H9 (cell line): ENCODE measurements around the gene NAPA. TPM values are rescaled to one million over a fixed set of nuclear protein-coding genes. Genes with fewer than 3 reads are reported as not detected.

Source experiments
- DNase-seq: peaks from one replicate; pipeline ENCODE4 v3.0.0-alpha.2; 2017
- H2AFZ ChIP-seq: one replicate; pipeline ENCODE4 v1.6.1; 2013; ENCODE audit warnings: mild to moderate bottlenecking, low read length, control low read depth, moderate library complexity
- H2AK5ac ChIP-seq: 2 replicates; pipeline ENCODE4 v1.6.1; 2013; ENCODE audit warnings: low read length, control low read depth, mixed read lengths; ENCODE audit not compliant: insufficient read length
- H2BK120ac ChIP-seq: one replicate; pipeline ENCODE4 v1.6.1; 2013; ENCODE audit warnings: low read depth, mild to moderate bottlenecking, low read length, control low read depth, inconsistent platforms; ENCODE audit not compliant: poor library complexity, severe bottlenecking
- H2BK12ac ChIP-seq: 2 replicates; pipeline ENCODE4 v1.6.1; 2013; ENCODE audit warnings: low read length, control low read depth, mixed read lengths, low read depth; ENCODE audit not compliant: insufficient read length
- H2BK15ac ChIP-seq: 2 replicates; pipeline ENCODE4 v1.6.1; 2013; ENCODE audit warnings: low read depth, low read length, control low read depth
- H2BK20ac ChIP-seq: one replicate; pipeline ENCODE4 v1.6.1; 2013; ENCODE audit warnings: low read depth, mild to moderate bottlenecking, low read length, control low read depth, inconsistent platforms; ENCODE audit not compliant: poor library complexity, severe bottlenecking
- H2BK5ac ChIP-seq: 2 replicates; pipeline ENCODE4 v1.6.1; 2013; ENCODE audit warnings: low read length, control low read depth, mixed read lengths; ENCODE audit not compliant: insufficient read length
- H3K14ac ChIP-seq: 2 replicates; pipeline ENCODE4 v1.6.1; 2013; ENCODE audit warnings: low read length, control low read depth; ENCODE audit not compliant: insufficient read depth
- H3K18ac ChIP-seq: 2 replicates; pipeline ENCODE4 v1.6.1; 2013; ENCODE audit warnings: low read depth, mild to moderate bottlenecking, mixed read lengths, low read length, control low read depth; ENCODE audit not compliant: insufficient read length
- H3K23ac ChIP-seq: 2 replicates; pipeline ENCODE4 v1.6.1; 2013; ENCODE audit warnings: low read length, control low read depth, mixed read lengths, low read depth; ENCODE audit not compliant: insufficient read length
- H3K23me2 ChIP-seq: 2 replicates; pipeline ENCODE4 v1.6.1; 2013; ENCODE audit warnings: low read depth, mild to moderate bottlenecking, mixed read lengths, low read length, control low read depth; ENCODE audit not compliant: insufficient read length, poor library complexity, severe bottlenecking
- H3K27ac ChIP-seq: 2 replicates; pipeline ENCODE4 v1.5.1; 2013; ENCODE audit warnings: low read length, control low read depth, mixed read lengths, low read depth; ENCODE audit not compliant: insufficient read length
- H3K27me3 ChIP-seq: 2 replicates; pipeline ENCODE4 v1.6.1; 2013; ENCODE audit warnings: low read length, control low read depth, inconsistent platforms; ENCODE audit not compliant: insufficient read depth
- H3K4ac ChIP-seq: 2 replicates; pipeline ENCODE4 v1.6.1; 2013; ENCODE audit warnings: low read depth, mild to moderate bottlenecking, control low read depth, inconsistent platforms, low read length, moderate library complexity
- H3K4me1 ChIP-seq: 2 replicates; pipeline ENCODE4 v1.6.1; 2013; ENCODE audit warnings: low read length, control low read depth, inconsistent platforms; ENCODE audit not compliant: insufficient read depth
- H3K4me2 ChIP-seq: 2 replicates; pipeline ENCODE4 v1.6.1; 2013; ENCODE audit warnings: low read length, control low read depth, mixed read lengths; ENCODE audit not compliant: insufficient read length, insufficient read depth
- H3K56ac ChIP-seq: 2 replicates; pipeline ENCODE4 v1.6.1; 2013; ENCODE audit warnings: low read depth, mild to moderate bottlenecking, mixed read lengths, low read length, control low read depth; ENCODE audit not compliant: insufficient read length
- H3K79me1 ChIP-seq: 2 replicates; pipeline ENCODE4 v1.6.1; 2013; ENCODE audit warnings: low read depth, mild to moderate bottlenecking, moderate library complexity, low read length, control low read depth, inconsistent platforms; ENCODE audit not compliant: insufficient read depth, poor library complexity, severe bottlenecking
- H3K79me2 ChIP-seq: 2 replicates; pipeline ENCODE4 v1.6.1; 2013; ENCODE audit warnings: low read length, control low read depth, inconsistent platforms; ENCODE audit not compliant: insufficient read depth
- H3K9ac ChIP-seq: 2 replicates; pipeline ENCODE4 v1.6.1; 2013; ENCODE audit warnings: low read length, control low read depth, mixed read lengths; ENCODE audit not compliant: insufficient read length; ENCODE audit errors: extremely low read depth
- H3K9me3 ChIP-seq: one replicate; pipeline ENCODE4 v1.6.1; 2013; ENCODE audit warnings: low read depth, low read length, inconsistent platforms; ENCODE audit not compliant: control insufficient read depth
- H3T11ph ChIP-seq: one replicate; pipeline ENCODE4 v1.6.1; 2013; ENCODE audit warnings: mild to moderate bottlenecking, low read length, control low read depth, inconsistent platforms
- H4K20me1 ChIP-seq: one replicate; pipeline ENCODE4 v1.6.1; 2013; ENCODE audit not compliant: control insufficient read depth, insufficient read length, insufficient read depth
- H4K5ac ChIP-seq: 2 replicates; pipeline ENCODE4 v1.6.1; 2013; ENCODE audit warnings: low read depth, mild to moderate bottlenecking, mixed read lengths, low read length, control low read depth; ENCODE audit not compliant: insufficient read length
- H4K8ac ChIP-seq: replicated peaks from 2 replicates; pipeline ENCODE4 v1.6.1; 2013; ENCODE audit warnings: low read length, control low read depth, mixed read lengths, low read depth; ENCODE audit not compliant: insufficient read length
- H4K91ac ChIP-seq: 2 replicates; pipeline ENCODE4 v1.6.1; 2013; ENCODE audit warnings: low read depth, mild to moderate bottlenecking, moderate library complexity, mixed read lengths, low read length, control low read depth; ENCODE audit not compliant: insufficient read length
- H3K27ac Mint-ChIP-seq, 3 experiments: 2 replicates in 2 of 3; 3 replicates in 1 of 3; pipeline ENCODE4 v1.8.0; 2020 to 2021; ENCODE audit warnings: mixed read lengths in 3 of 3, mild to moderate bottlenecking in 1 of 3, moderate library complexity in 1 of 3
- H3K27me3 Mint-ChIP-seq: 2 replicates; pipeline ENCODE4 v1.8.0; 2021; ENCODE audit warnings: low read depth, mild to moderate bottlenecking, moderate library complexity, mixed read lengths
- H3K36me3 Mint-ChIP-seq, 3 experiments: 2 replicates in 2 of 3; 3 replicates in 1 of 3; pipeline ENCODE4 v1.8.0; 2020 to 2021; ENCODE audit warnings: low read depth in 3 of 3, mixed read lengths in 3 of 3; ENCODE audit not compliant: insufficient read depth in 1 of 3
- H3K4me1 Mint-ChIP-seq, 2 experiments: 2 replicates each; pipeline ENCODE4 v1.8.0; 2020; ENCODE audit warnings: mixed read lengths in 2 of 2
- H3K4me3 Mint-ChIP-seq, 2 experiments: 2 replicates in 1 of 2; 3 replicates in 1 of 2; pipeline ENCODE4 v1.8.0; 2020 to 2021; ENCODE audit warnings: mild to moderate bottlenecking in 2 of 2, mixed read lengths in 2 of 2, moderate library complexity in 1 of 2
- H3K9me3 Mint-ChIP-seq, 2 experiments: 2 replicates in 1 of 2; 3 replicates in 1 of 2; pipeline ENCODE4 v1.8.0; 2020; ENCODE audit warnings: mild to moderate bottlenecking in 2 of 2, mixed read lengths in 2 of 2, moderate library complexity in 1 of 2
- WGBS: extraction: QIAGEN DNeasy Blood & Tissue Kit; methylation state at CpG from one replicate; pipeline ENCODE4 v1.1.7; 2013; ENCODE audit warnings: missing lambda C conversion rate, low lambda C conversion rate, mixed read lengths; ENCODE audit not compliant: insufficient read length; ENCODE audit errors: extremely low coverage; 5-methylcytosine and 5-hydroxymethylcytosine counted together
- total RNA-seq: library from RNA; stranded (reverse); gene quantifications from 2 replicates; pipeline ENCODE4 v1.2.1, GENCODE V29; 2021
- TF ChIP-seq, protein P1 (sequence below): fragments of 200-600 bp; sonication (generic); conservative IDR thresholded peaks from 3 replicates; pipeline ENCODE4 v1.8.0; 2021; ENCODE audit warnings: antibody characterized with exemption, mild to moderate bottlenecking

NAPA gene
- total RNA-seq, 1 experiment from 2014 or later, result 62.8 TPM

DNA sequence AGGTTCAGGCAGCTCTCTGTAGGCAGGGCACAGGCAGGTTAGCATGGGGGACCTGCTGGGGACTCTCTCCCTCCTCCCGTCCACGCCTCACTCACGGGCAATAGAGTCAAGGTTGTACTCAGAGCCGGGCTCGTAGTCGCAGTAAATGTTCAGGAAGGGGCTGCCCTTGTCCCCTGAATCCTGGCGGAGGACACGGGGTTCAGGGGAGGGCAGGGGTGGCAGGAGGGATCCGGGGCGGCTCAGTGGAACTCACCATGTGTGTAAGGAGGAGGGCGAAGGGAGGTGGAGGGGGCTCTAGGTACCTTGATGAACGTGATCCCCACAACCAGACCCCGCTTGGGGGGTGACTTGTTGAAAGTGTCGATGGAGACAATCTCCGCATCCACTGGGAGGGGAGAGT, 31.7 kb downstream of the NAPA start:
- H3K18ac ChIP-seq, result no peak overlapping the region
- no peak overlapping the region for H3K14ac ChIP-seq
- H3K9me3 ChIP-seq, result no peaks in the 10 kb centered on the region
- no peaks in the 10 kb centered on the region for H4K20me1 ChIP-seq
- no peak overlapping the region for H2BK12ac ChIP-seq
- TF ChIP-seq, protein P1, sequence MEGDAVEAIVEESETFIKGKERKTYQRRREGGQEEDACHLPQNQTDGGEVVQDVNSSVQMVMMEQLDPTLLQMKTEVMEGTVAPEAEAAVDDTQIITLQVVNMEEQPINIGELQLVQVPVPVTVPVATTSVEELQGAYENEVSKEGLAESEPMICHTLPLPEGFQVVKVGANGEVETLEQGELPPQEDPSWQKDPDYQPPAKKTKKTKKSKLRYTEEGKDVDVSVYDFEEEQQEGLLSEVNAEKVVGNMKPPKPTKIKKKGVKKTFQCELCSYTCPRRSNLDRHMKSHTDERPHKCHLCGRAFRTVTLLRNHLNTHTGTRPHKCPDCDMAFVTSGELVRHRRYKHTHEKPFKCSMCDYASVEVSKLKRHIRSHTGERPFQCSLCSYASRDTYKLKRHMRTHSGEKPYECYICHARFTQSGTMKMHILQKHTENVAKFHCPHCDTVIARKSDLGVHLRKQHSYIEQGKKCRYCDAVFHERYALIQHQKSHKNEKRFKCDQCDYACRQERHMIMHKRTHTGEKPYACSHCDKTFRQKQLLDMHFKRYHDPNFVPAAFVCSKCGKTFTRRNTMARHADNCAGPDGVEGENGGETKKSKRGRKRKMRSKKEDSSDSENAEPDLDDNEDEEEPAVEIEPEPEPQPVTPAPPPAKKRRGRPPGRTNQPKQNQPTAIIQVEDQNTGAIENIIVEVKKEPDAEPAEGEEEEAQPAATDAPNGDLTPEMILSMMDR, result no peak
- no peak overlapping the region for H3K27ac ChIP-seq
- H3K23ac ChIP-seq, result no peak overlapping the region
- H2BK20ac ChIP-seq, result no peak overlapping the region
- peak overlapping the region; percentile 91 to 95 for H3K4me3 Mint-ChIP-seq
- H3K4me1 Mint-ChIP-seq, result peaks cover 16 to 21% of the 10 kb centered on the region in 2 experiments
- H3T11ph ChIP-seq, result no peak overlapping the region
- WGBS, result no CpG with 5 or more reads among the region's 15 CpGs
- H4K5ac ChIP-seq, result no peak overlapping the region
- no peak overlapping the region for H3K56ac ChIP-seq
- no peak overlapping the region for H2BK120ac ChIP-seq
- H3K79me2 ChIP-seq, result no peaks in the 10 kb centered on the region
- no peak overlapping the region for H2BK15ac ChIP-seq
- no peaks in the 10 kb centered on the region for H3K79me1 ChIP-seq
- no peak overlapping the region for H4K8ac ChIP-seq
- peaks cover 6% of the 10 kb centered on the region; the same call in 1 of the 2 replicates for H3K27me3 Mint-ChIP-seq
- H2AFZ ChIP-seq, result no peak overlapping the region
- H3K4me2 ChIP-seq, result peak overlapping the region; percentile 92
- H2BK5ac ChIP-seq, result no peak overlapping the region
- DNase-seq, result no peak
- H3K9ac ChIP-seq, result no peak overlapping the region
- H3K4ac ChIP-seq, result no peak overlapping the region
- peak overlapping the region in 1 of 3 experiments; percentile 87; a peak in 2 of 7 replicates for H3K27ac Mint-ChIP-seq
- peaks cover 5% of the 10 kb centered on the region for H3K23me2 ChIP-seq
- H3K9me3 Mint-ChIP-seq, result peaks cover 0 to 2% of the 10 kb centered on the region in 2 experiments; a peak in 3 of 5 replicates
- H3K36me3 Mint-ChIP-seq, result peaks cover 2 to 5% (median 4%) of the 10 kb centered on the region in 3 experiments; a peak in 4 of 7 replicates
- no peak overlapping the region for H4K91ac ChIP-seq
- H3K27me3 ChIP-seq, result no peaks in the 10 kb centered on the region
- no peak overlapping the region for H2AK5ac ChIP-seq
- H3K4me1 ChIP-seq, result no peaks in the 10 kb centered on the region
